IMR-90 (cell line): ENCODE data around the gene IQSEC1. TPM values are rescaled to one million over a fixed set of nuclear protein-coding genes. Genes with fewer than 3 reads are reported as not detected.

Experiments used
- ATAC-seq: fragments of 200-7000 bp; cut with Tn5 transposase; 2 replicates; pipeline ENCODE4 v1.9.1; 2020; ENCODE audit warnings: low read depth, mild to moderate bottlenecking, moderate library complexity
- BruUV-seq: library from RNA; stranded (reverse); fragments of 400-500 nt; replicated peaks from 2 replicates; lab custom pipeline; 2021; lab: Mats Ljungman, UMichigan
- CTCF ChIA-PET: fragments of 300-600 bp; formaldehyde crosslinking; extraction: SDS; loops from one replicate; lab custom pipeline; 2021; ENCODE audit warnings: antibody characterized with exemption; lab: Yijun Ruan, JAX
- POLR2A ChIA-PET: fragments of 300-600 bp; sonication (Branson Sonifier 250); formaldehyde crosslinking; loops from one replicate; lab custom pipeline; 2022; ENCODE audit warnings: antibody characterized with exemption; ENCODE audit not compliant: unreplicated experiment; lab: Charles Lee
- DNase-seq: peaks from one replicate; pipeline ENCODE4 v3.0.0; 2013
- H2AFZ ChIP-seq: replicated peaks from 2 replicates; pipeline ENCODE3; 2013; ENCODE audit warnings: low read length, mild to moderate bottlenecking; ENCODE audit not compliant: poor library complexity
- H2AK5ac ChIP-seq: 2 replicates; pipeline ENCODE4 v1.6.1; 2013; ENCODE audit warnings: low read depth, low read length, inconsistent platforms
- H2AK9ac ChIP-seq: replicated peaks from 2 replicates; pipeline ENCODE3; 2013; ENCODE audit warnings: mild to moderate bottlenecking, low read depth, low read length, moderate library complexity; ENCODE audit not compliant: poor library complexity
- H2BK120ac ChIP-seq: 2 replicates; pipeline ENCODE4 v1.6.1; 2013; ENCODE audit warnings: low read depth, low read length, inconsistent platforms
- H2BK15ac ChIP-seq: 3 replicates; pipeline ENCODE4 v1.6.1; 2013; ENCODE audit warnings: low read depth, low read length, inconsistent platforms
- H2BK20ac ChIP-seq: 2 replicates; pipeline ENCODE4 v1.6.1; 2013; ENCODE audit warnings: low read depth, mild to moderate bottlenecking, inconsistent platforms, low read length, moderate library complexity
- H2BK5ac ChIP-seq: 2 replicates; pipeline ENCODE4 v1.6.1; 2013; ENCODE audit warnings: mild to moderate bottlenecking, low read depth, low read length, inconsistent platforms; ENCODE audit not compliant: poor library complexity, severe bottlenecking
- H3K14ac ChIP-seq: replicated peaks from 2 replicates; pipeline ENCODE4 v1.6.1; 2013; ENCODE audit warnings: low read depth, low read length, inconsistent platforms
- H3K18ac ChIP-seq: 2 replicates; pipeline ENCODE4 v1.6.1; 2013; ENCODE audit warnings: low read depth, low read length, control low read depth
- H3K23ac ChIP-seq: 2 replicates; pipeline ENCODE4 v1.6.1; 2013; ENCODE audit warnings: low read depth, low read length, inconsistent platforms
- H3K27ac ChIP-seq: 2 replicates; pipeline ENCODE4 v1.5.1; 2013; ENCODE audit warnings: mild to moderate bottlenecking, control low read depth, low read length; ENCODE audit not compliant: insufficient read depth
- H3K27me3 ChIP-seq: 2 replicates; pipeline ENCODE4 v1.6.1; 2013; ENCODE audit warnings: low read length; ENCODE audit not compliant: control insufficient read depth, insufficient read depth
- H3K36me3 ChIP-seq: 2 replicates; pipeline ENCODE4 v1.6.1; 2013; ENCODE audit warnings: low read length, mixed read lengths; ENCODE audit not compliant: control insufficient read depth, insufficient read depth
- H3K4ac ChIP-seq: 2 replicates; pipeline ENCODE4 v1.6.1; 2013; ENCODE audit warnings: low read depth, low read length, inconsistent platforms
- H3K4me1 ChIP-seq: 2 replicates; pipeline ENCODE4 v1.6.1; 2013; ENCODE audit warnings: low read length, mixed read lengths; ENCODE audit not compliant: control insufficient read depth, insufficient read depth
- H3K4me2 ChIP-seq: 2 replicates; pipeline ENCODE4 v1.6.1; 2013; ENCODE audit warnings: low read depth, mild to moderate bottlenecking, control low read depth, low read length, moderate library complexity
- H3K4me3 ChIP-seq: 2 replicates; pipeline ENCODE4 v1.5.1; 2013; ENCODE audit warnings: low read depth, mild to moderate bottlenecking, control low read depth, low read length, moderate library complexity; ENCODE audit not compliant: insufficient read depth
- H3K56ac ChIP-seq: 2 replicates; pipeline ENCODE4 v1.6.1; 2013; ENCODE audit warnings: low read length, inconsistent platforms; ENCODE audit not compliant: insufficient read depth; ENCODE audit errors: extremely low read depth
- H3K79me1 ChIP-seq, 2 experiments: 2 replicates each; pipeline ENCODE4 v1.6.1; 2013; ENCODE audit warnings: low read length in 2 of 2, inconsistent platforms in 1 of 2, low read depth in 1 of 2
- H3K9ac ChIP-seq: 2 replicates; pipeline ENCODE4 v1.6.1; 2013; ENCODE audit warnings: low read depth, low read length, control low read depth
- H3K9me1 ChIP-seq: 2 replicates; pipeline ENCODE4 v1.6.1; 2013; ENCODE audit warnings: low read length, inconsistent platforms; ENCODE audit not compliant: insufficient read depth
- H3K9me3 ChIP-seq: 2 replicates; pipeline ENCODE4 v1.6.1; 2013; ENCODE audit warnings: low read length; ENCODE audit not compliant: control insufficient read depth, insufficient read depth
- H4K20me1 ChIP-seq: 2 replicates; pipeline ENCODE4 v1.6.1; 2013; ENCODE audit warnings: low read length, inconsistent platforms; ENCODE audit not compliant: insufficient read depth
- H4K5ac ChIP-seq: 2 replicates; pipeline ENCODE4 v1.6.1; 2013; ENCODE audit warnings: mild to moderate bottlenecking, low read depth, low read length, control low read depth
- H4K8ac ChIP-seq, 2 experiments: 2 replicates each; pipeline ENCODE4 v1.6.1; 2013; ENCODE audit warnings: low read depth in 2 of 2, low read length in 2 of 2, control low read depth in 1 of 2, inconsistent platforms in 1 of 2
- H4K91ac ChIP-seq: 2 replicates; pipeline ENCODE4 v1.6.1; 2013; ENCODE audit warnings: low read depth, low read length, inconsistent platforms; ENCODE audit not compliant: insufficient read depth
- BHLHE40 ChIP-seq: fragments of 150-350 bp; IDR thresholded peaks from 2 replicates; pipeline ENCODE4 v1.6.1; 2016; ENCODE audit warnings: mild to moderate bottlenecking, low read depth, low read length
- CEBPB ChIP-seq: IDR thresholded peaks from 2 replicates; pipeline ENCODE4 v1.6.1; 2012; ENCODE audit warnings: low read depth, low read length, improper control_type of control experiment
- CHD1 ChIP-seq: IDR thresholded peaks from 2 replicates; pipeline ENCODE4 v1.6.1; 2012; ENCODE audit warnings: low read depth, low read length, improper control_type of control experiment
- CTCF ChIP-seq: conservative IDR thresholded peaks from 2 replicates; pipeline ENCODE4 v1.5.1; 2012; ENCODE audit warnings: mild to moderate bottlenecking, low read depth, low read length, improper control_type of control experiment
- FOS ChIP-seq: fragments of 150-350 bp; IDR thresholded peaks from 2 replicates; pipeline ENCODE4 v1.6.1; 2016; ENCODE audit warnings: low read depth, low read length
- MAFK ChIP-seq: IDR thresholded peaks from 2 replicates; pipeline ENCODE4 v1.6.1; 2012; ENCODE audit warnings: low read depth, low read length, improper control_type of control experiment
- MAZ ChIP-seq: IDR thresholded peaks from 2 replicates; pipeline ENCODE4 v1.6.1; 2012; ENCODE audit warnings: low read depth, mild to moderate bottlenecking, low read length, improper control_type of control experiment, moderate library complexity, borderline replicate concordance
- MXI1 ChIP-seq: IDR thresholded peaks from 2 replicates; pipeline ENCODE4 v1.6.1; 2012; ENCODE audit warnings: low read depth, mild to moderate bottlenecking, low read length, moderate library complexity, borderline replicate concordance
- NFE2L2 ChIP-seq: fragments of 150-350 bp; IDR thresholded peaks from 2 replicates; pipeline ENCODE4 v1.6.1; 2016; ENCODE audit warnings: low read depth, mild to moderate bottlenecking, low read length
- POLR2A ChIP-seq: IDR thresholded peaks from 2 replicates; pipeline ENCODE4 v1.6.1; 2012; ENCODE audit warnings: mild to moderate bottlenecking, low read depth, low read length
- RAD21 ChIP-seq: IDR thresholded peaks from 2 replicates; pipeline ENCODE4 v1.6.1; 2012; ENCODE audit warnings: low read length, improper control_type of control experiment
- RCOR1 ChIP-seq: IDR thresholded peaks from 2 replicates; pipeline ENCODE4 v1.6.1; 2012; ENCODE audit warnings: mild to moderate bottlenecking, low read length, improper control_type of control experiment; ENCODE audit not compliant: insufficient replicate concordance
- RFX5 ChIP-seq: IDR thresholded peaks from 2 replicates; pipeline ENCODE4 v1.8.0; 2012; ENCODE audit warnings: low read depth, mild to moderate bottlenecking, low read length, moderate library complexity
- USF2 ChIP-seq: fragments of 150-350 bp; IDR thresholded peaks from 2 replicates; pipeline ENCODE4 v1.6.1; 2017; ENCODE audit warnings: mild to moderate bottlenecking, antibody characterized with exemption, low read length, low read depth
- WGBS, 2 experiments: methylation state at CpG; one replicate each; pipeline versions ENCODE4 v1.1.5 to v1.1.7; 2013; ENCODE audit warnings: missing lambda C conversion rate in 2 of 2; ENCODE audit not compliant: insufficient read length in 1 of 2; ENCODE audit errors: extremely low coverage in 2 of 2; 5-methylcytosine and 5-hydroxymethylcytosine counted together
- dilution Hi-C: fragments of 300-500 bp; cut with HindIII; formaldehyde crosslinking; loops from one replicate; pipeline ENCODE4 v1.14.3; 2018; ENCODE audit warnings: low sequenced_read_pairs; ENCODE audit not compliant: unreplicated experiment
- in situ Hi-C: fragments of 300-500 bp; cut with MboI; formaldehyde crosslinking; loops from 3 replicates; pipeline ENCODE4 v1.14.3; 2019; ENCODE audit warnings: low sequenced_read_pairs, inconsistent platforms, mixed read lengths
- intact Hi-C: fragments of 100-400 bp; cut with micrococcal nuclease; formaldehyde crosslinking; loops from 2 replicates; pipeline ENCODE4 v1.10.0; 2022
- polyA plus RNA-seq, 3 experiments: library from polyadenylated mRNA; depleted of rRNA; stranded (reverse); fragments of >200 nt; gene quantifications; 2 replicates each; pipeline ENCODE4 v1.2.3, GENCODE V29; 2012; ENCODE audit warnings: low replicate concordance in 1 of 3
- total RNA-seq: library from RNA; depleted of rRNA; stranded (reverse); fragments of >200 nt; gene quantifications from 2 replicates; pipeline ENCODE4 v1.2.3, GENCODE V29; 2012
- TF ChIP-seq, protein P1 (sequence below): fragments of 150-350 bp; IDR thresholded peaks from 2 replicates; pipeline ENCODE4 v1.6.1; 2016; ENCODE audit warnings: low read depth, mild to moderate bottlenecking, low read length, moderate library complexity, borderline replicate concordance

The IQSEC1 gene
- total and polyA plus RNA-seq, 2 of the 4 experiments (the other 2 are of a cell fraction): 5.9 to 11.9 TPM

- Histone ChIP-seq H4K20me1 (peaks cover 11% of the 10 kb centered on the region), H3K9me1 (no peaks in the 10 kb centered on the region; the same call in 1 of the 2 replicates), H3K27me3 (no peaks in the 10 kb centered on the region; the same call in 1 of the 2 replicates), H3K27ac (no peak overlapping the region), H3K4me2 (no peak overlapping the region), H2BK5ac (no peak overlapping the region), H3K23ac (no peak overlapping the region), H3K14ac (no peak overlapping the region), H3K18ac (no peak overlapping the region), H2BK15ac (no peak overlapping the region), H4K91ac (no peak overlapping the region), H2AK9ac (no peak overlapping the region), H3K79me1 (no peaks in the 10 kb centered on the region; a peak in 1 of 4 replicates), H2AFZ (no peak overlapping the region), H4K8ac (no peak overlapping the region), H4K5ac (no peak overlapping the region), H2AK5ac (no peak overlapping the region), H3K4me3 (no peak overlapping the region), H3K9ac (no peak overlapping the region), H3K4me1 (no peaks in the 10 kb centered on the region), H2BK120ac (no peak overlapping the region), H3K36me3 (no peaks in the 10 kb centered on the region), H3K56ac (no peak overlapping the region), H2BK20ac (no peak overlapping the region), H3K4ac (no peak overlapping the region), H3K9me3 (no peaks in the 10 kb centered on the region)
- ATAC-seq (no peak), DNase-seq (no peak)
- BruUV-seq: no TSS peak
- ChIA-PET POLR2A (no interaction called here), CTCF (interaction anchor here (1.0 kb wide), 1 partner anchor 8 kb away, joined by 3 read pairs; no protein-coding TSS in a partner anchor)
- dilution Hi-C loops (no loop called here), in situ Hi-C loops (no loop called here), intact Hi-C loops (no loop called here)
- WGBS, 2 experiments: 100% methylated on average over 1 of the region's 12 CpGs; no CpG with 5 or more reads in 1 of the 2 experiments
- TF ChIP-seq RAD21 (no peak), RCOR1 (no peak), BHLHE40 (no peak), RFX5 (no peak), FOS (no peak), CEBPB (no peak), NFE2L2 (no peak), MAFK (no peak), POLR2A (no peak), MAZ (no peak), MXI1 (no peak), USF2 (no peak), CHD1 (no peak), CTCF (no peak)
- TF ChIP-seq, protein P1, sequence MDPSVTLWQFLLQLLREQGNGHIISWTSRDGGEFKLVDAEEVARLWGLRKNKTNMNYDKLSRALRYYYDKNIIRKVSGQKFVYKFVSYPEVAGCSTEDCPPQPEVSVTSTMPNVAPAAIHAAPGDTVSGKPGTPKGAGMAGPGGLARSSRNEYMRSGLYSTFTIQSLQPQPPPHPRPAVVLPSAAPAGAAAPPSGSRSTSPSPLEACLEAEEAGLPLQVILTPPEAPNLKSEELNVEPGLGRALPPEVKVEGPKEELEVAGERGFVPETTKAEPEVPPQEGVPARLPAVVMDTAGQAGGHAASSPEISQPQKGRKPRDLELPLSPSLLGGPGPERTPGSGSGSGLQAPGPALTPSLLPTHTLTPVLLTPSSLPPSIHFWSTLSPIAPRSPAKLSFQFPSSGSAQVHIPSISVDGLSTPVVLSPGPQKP: no peak
These were observed 97.3 kb downstream of the IQSEC1 start for GRCh38 chr3:12975748-12976522.
